ENCODE data around the gene AKAP13.
"Not testable (repeated sequence)": the region's sequence is repeated elsewhere in the genome, so short reads cannot be mapped to it uniquely, and the experiment has no call there.

Gene AKAP13, protein sequence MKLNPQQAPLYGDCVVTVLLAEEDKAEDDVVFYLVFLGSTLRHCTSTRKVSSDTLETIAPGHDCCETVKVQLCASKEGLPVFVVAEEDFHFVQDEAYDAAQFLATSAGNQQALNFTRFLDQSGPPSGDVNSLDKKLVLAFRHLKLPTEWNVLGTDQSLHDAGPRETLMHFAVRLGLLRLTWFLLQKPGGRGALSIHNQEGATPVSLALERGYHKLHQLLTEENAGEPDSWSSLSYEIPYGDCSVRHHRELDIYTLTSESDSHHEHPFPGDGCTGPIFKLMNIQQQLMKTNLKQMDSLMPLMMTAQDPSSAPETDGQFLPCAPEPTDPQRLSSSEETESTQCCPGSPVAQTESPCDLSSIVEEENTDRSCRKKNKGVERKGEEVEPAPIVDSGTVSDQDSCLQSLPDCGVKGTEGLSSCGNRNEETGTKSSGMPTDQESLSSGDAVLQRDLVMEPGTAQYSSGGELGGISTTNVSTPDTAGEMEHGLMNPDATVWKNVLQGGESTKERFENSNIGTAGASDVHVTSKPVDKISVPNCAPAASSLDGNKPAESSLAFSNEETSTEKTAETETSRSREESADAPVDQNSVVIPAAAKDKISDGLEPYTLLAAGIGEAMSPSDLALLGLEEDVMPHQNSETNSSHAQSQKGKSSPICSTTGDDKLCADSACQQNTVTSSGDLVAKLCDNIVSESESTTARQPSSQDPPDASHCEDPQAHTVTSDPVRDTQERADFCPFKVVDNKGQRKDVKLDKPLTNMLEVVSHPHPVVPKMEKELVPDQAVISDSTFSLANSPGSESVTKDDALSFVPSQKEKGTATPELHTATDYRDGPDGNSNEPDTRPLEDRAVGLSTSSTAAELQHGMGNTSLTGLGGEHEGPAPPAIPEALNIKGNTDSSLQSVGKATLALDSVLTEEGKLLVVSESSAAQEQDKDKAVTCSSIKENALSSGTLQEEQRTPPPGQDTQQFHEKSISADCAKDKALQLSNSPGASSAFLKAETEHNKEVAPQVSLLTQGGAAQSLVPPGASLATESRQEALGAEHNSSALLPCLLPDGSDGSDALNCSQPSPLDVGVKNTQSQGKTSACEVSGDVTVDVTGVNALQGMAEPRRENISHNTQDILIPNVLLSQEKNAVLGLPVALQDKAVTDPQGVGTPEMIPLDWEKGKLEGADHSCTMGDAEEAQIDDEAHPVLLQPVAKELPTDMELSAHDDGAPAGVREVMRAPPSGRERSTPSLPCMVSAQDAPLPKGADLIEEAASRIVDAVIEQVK (N-terminal part only)

DNA sequence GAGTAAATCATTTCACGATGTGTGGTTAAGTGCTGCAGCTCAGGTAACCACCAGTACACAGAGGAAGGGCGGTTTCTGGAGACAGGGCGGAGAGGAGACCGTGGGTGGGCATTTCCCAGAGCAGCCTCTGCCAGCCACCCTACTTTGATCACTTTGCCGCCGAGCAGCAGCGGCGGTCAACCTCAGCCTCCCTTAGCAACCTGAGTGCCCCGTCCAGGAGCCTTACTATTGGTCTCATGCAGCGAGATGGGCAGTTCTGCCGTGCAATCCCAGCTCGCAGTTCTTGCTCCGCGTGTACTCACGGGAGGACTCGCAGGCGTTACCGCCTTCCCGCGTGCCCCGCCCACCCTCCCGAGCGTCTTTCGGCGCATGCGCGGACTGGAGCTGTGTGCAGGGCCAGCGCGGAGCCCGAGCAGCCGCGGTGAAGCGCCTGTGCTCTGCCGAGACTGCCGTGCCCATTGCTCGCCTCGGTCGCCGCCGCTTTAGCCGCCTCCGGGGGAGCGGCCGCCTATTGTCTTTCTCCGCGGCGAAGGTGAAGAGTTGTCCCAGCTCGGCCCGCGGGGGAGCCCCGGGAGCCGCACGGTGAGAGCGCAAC lies at the start of gene AKAP13:
Gene AKAP13, plus strand, starts transcription at position 387 of the 595 bp plus-strand sequence. CDS start 105,118 bp downstream, outside the sequence.
- DNase-seq (ENCODE audit: low read depth) = peak; percentile 99

DNA sequence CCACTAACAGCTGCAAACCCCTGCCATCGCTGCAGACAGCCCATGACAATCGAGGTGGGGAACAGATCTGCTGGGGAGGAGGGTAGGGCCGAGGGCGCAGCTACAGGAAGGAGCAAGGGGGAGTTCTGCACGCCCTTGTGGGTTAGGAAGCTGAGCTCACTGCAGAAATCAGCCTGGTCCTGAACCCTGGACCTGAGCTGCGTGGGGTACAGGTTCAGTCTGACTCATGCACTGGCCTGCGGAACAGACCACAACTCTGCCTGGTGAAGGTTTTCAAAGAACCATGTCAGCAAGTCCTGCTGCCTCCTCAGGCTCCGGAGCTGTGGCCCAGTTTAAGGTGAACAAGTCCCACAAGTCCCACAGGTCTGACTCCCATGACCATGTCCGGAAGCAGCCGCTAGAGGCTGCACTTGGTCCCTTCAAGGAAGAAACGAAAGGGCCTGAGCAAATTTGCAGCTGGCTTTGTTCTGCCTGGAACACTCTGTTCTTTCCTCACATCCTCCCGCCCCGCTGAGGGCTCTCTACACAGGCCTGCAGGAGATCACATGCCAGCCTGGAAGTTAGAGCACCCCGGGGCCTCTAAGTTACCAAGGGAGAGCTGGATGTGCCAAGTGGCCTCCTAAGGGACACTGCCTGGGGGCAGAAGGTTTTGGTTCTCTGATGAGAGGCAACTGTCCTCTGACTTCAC lies 49.4 kb upstream of the AKAP13 start:
- peak; percentile 93 for DNase-seq (ENCODE audit: low read depth)

DNA sequence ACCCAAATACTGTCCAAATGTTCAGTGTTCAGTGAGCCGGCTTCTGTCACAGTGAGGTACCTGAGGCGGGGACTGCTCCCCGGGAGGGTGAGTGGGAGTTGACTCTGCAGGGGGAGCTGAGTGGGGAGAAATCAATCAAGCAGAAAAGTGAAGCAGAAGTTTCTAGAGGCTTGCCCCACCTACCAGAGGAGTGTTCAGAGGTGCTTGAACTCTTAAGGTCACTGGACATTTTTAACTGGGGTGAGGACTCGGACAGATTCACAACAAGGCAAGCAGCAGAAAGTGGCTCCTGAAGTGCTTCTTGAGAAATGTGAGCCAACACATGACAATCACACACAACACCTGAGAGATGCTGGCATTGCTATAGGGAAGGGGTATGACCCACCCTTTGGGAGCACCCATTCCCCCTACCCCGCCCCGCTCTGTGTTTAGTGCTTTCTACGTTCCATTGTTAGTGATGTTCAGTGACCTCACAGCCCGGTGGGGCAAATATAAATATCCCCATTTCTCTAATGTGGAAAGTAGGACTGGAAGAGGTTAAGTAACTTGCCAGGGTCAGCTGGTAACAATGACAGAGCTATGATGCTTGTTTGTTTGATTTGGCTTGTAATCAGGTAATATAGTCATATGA lies 48.6 kb upstream of the AKAP13 start:
- no peak for DNase-seq (ENCODE audit: low read depth)

DNA sequence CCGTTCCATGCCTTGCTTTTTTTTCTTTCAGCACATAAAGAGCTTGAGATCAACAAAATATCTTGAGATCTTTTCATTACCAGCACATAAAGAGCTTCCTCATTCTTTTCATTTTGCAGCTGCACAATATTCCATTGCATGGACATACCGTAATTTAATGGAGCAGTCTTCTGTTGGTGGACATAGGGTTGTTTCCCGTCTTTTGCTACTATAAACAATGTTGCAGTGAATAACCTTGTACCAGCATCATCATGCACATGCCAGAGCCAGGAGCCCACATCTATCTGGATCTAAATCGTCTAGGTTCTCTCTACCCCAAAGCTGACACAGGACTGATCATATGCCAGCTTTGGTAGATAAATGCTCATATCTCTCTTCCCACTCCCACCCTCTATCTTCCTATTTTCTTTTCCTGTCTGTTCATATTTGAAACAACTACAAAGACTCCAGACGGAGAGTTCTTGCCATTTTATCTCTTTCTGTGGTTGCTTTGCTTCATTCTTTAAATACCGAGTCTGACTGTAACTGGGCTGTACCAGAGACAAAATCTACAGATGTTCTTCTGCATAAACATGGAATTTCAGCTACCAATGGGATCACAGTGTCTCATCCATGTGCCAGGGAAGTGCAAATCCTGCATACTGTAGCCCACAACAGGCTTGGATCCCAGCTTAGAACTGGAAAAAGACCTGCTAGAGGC lies 47.1 kb upstream of the AKAP13 start:
- DNase-seq (ENCODE audit: low read depth) = peak; percentile 59

DNA sequence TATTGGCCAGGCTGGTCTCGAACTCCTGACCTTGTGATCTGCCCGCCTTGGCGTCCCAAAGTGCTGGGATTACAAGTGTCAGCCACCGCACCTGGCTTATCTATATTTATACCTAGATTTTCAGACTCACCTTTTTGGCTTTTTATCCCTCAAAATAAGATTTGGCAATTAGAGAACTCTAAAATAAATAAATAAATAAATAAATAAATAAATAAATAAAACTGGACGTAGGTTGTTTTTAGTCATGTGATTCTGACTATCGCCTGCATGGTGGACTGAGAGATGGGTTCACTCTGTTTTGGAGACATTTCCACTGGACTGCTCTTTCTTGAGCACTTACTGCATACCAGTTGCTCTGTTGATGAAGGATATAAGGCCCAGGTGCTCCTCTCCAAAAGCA lies 46.2 kb upstream of the AKAP13 start:
- no peak for DNase-seq (ENCODE audit: low read depth)

DNA sequence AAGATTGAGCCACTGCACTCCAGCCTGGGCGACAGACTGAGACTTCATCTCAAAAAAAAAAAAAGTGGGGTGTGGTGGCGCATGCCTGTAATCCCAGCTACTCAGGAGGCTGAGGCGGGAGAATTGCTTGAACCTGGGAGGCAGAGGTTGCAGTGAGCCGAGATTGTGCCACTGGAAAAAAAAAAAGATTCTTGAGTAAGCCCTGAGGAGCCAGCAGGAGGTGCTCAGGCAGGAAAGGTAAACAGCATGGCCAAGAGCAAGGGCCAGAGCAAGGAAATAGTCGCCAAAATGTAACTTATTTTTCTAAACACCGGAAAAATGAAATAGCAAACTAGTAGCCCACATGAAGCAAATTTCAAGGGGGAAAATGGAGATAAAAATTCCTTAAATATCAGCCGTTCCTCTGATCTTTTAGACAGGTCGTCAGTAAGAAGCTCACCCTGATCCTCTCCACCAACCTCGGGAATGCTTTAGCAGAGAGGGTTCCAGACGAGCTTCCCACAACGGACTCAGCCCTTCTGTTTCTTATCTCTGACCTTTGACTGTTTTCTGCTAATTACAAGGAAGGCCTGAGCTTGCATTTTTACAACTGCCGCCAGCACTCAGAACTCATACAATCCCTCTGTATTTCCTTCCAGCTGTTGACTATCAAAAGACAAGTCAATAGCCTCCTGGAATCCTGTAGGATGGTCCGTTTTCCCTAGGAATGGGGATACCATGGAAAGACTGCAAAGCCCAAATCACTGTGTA lies 45.0 kb upstream of the AKAP13 start:
- no peak for DNase-seq (ENCODE audit: low read depth)

DNA sequence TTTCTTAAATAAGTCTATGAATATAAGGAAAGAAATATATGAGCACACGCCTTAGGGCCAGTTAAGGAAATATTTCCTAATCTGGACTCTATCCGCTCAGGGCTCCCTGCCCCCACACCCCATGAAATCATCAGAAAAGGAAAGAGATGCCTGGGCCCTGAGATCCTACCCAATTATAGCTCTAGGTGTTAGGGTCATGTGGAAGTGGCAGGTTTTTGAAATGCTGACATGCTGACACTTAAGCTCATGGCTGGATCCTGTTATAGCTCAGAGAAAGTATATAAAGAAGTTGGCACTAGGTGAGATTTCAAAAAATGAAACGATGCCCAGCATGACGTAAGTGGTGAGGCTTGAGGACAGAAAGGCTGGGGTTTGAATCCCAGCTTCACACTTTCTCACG lies 43.5 kb upstream of the AKAP13 start:
- DNase-seq (ENCODE audit: low read depth) = no peak

DNA sequence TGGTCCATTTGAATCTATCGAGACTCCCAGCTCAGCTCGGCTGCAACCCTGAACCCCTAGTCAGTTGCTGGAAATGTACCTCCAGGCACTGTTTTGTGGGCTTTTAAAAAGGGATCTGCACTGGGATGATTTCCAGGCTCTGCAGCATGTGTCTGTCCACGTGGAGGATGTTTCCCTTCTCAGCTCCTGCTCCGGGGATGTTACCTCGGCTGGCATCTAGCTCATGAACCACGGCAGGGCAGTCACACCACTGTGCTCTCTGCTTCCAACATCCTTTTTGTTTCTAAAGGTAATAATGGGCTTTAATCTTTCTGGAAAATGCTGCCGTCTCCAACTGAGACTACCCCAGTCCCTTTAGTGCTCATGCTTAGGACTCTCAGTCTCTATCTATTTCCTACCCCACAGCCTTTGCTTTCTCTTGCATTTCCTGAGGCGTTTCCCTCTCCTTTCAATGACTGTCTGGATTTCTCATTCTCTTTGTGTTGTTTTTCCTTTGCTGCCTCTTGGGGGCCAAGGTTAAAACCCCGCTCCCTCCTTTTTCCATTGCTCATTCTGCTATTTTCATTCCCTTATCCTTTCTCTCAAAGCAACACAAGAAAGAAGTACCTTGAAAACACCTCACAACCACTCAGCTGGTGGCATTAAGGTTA lies 42.9 kb upstream of the AKAP13 start:
- DNase-seq (ENCODE audit: low read depth) = no peak

DNA sequence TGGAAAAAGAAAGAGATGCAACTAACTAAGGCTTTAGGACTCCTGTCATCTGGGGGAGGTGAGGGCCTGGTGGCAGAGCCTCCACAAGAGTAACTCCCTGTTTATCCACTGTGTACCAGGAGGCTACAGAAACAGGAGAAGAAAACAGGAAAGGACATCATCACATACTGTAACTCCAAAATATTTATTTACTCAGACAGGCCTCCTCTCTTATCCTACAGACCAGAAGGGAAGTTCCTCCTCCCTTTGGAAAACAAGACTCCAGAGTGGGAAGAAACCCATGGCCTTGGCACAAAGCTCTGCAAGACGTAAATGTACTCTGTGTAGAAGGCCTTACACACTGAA lies 40.1 kb upstream of the AKAP13 start:
- no peak for DNase-seq (ENCODE audit: low read depth)

DNA sequence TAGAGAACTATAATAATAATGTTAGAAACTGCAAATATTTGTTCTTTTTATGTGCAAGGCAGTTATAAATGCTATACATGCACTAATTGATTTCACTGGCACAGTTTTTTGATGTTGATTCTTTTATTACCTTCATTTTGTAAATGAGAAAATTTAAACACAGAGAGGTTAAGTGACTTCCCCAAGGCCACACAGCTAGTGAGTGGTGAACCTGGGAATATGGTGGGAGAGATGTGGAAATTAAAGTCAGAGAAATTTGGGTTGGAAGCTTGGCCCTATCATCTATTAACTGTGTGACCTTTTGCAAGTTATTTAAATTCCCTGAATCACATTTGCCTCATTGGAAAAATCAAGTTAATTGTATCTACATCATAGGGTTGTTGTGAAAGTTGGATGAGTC lies 39.6 kb upstream of the AKAP13 start:
- DNase-seq (ENCODE audit: low read depth) = no peak

DNA sequence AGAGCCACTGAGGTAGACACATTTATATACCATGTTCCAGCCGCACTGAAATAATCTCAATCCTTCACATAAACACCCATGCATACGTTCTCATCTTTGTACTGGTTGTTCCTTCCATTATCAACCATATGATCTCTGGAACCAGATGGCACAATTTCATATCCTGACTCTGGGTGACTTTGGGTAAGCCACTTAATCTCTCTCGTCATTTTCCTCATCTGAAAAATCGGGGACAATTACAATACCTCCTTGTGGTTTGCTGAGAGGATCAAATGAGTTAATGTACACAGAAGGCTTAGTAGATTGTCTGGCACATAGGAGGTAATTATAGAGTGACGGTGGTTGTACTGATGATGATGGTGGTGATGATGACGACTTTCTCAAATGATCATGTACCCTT lies 38.2 kb upstream of the AKAP13 start:
- DNase-seq (ENCODE audit: low read depth) = not testable (repeated sequence)

DNA sequence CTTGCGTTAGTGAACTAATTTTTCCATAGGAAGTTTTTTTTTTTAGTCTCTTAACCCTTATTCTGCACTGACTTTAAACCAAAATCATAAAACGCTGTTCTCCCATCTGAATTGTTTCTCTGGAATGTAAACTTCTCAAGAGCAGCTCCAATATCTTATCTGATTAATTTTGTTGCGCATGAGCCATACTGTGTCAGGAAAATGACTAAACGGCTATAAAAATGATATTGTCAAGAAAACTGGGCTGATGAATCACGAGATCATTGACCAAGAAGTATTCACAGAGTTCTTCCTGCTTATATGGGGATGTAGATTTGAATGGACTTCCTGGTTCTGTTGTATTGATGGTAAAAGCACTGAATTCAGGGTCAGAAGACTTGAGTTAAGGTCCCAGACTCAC lies 37.0 kb upstream of the AKAP13 start:
- peak; percentile 96 for DNase-seq (ENCODE audit: low read depth)

DNA sequence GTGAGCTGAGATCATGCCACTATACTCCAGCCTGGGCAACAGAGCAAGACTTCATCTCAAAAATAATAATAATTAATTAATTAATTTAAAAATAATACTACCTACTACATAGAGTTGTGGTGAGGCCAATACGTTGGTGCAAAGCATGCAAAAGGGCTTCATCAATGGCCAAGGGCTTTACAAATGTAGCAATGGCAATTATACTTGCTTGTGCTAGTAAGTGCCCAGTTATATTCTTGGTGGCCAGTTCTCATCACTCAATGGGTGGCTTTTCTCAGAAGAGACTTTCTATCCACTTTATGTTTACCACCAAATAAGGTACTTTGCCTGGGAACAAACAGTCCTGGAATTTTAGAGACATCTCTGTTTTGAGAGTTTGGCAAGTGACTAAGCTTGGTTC lies 36.2 kb upstream of the AKAP13 start:
- DNase-seq (ENCODE audit: low read depth) = peak; percentile 53

DNA sequence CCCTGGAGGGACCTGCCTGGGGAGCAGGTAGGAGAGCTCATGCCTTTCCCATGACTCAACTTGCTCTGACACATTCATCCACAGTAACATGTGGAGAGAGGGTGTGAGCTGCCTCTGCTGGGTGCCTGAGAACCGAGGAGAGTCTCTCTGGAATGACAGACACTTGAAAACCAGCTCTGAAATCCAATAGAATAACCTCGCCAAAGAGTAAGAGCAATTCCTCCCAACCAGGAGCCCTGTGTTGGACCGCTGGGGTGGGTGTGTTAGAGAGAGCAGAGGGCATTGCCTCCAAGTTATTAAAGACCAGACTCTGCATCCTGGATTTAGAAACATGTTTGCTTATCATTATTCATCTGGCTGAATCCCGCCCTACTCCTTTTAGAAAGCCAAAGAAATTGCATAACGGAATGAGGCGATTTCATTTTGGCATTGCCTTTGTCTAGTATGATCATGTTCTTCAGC lies 35.7 kb upstream of the AKAP13 start:
- peak; percentile 85 for DNase-seq (ENCODE audit: low read depth)

DNA sequence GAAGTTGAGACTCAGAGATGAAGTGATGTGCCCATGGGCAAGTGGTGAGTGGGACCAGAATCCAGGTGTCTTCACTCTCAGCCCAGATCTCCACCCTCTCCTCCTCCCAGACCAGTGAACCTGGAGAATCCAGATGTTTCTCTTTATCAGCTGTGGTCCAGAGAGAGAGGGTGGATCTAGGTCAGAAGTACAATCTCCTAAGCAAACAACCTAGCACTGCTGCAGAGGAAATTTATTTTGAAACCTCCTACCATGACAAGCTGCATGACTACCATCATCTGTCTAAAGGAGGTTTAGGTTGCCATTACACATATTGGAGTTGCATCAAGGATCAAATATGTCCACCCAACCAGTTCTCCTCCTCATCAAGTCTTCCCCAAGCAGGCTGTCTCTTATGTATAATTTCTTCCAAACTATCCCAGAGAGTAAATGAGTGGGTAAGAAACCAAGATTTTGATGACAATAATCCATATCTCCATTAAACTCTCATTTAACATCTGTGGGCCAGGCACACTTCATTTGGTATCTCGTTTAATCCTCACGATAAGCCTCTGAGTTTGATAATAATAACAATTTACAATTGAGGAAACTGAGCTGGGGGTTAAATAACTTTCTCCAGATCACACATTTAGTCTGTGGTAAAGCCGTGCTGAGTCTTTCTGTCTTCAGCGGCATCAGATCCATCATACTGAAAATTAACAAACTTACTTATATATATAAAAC lies 35.0 kb upstream of the AKAP13 start:
- not testable (repeated sequence) for DNase-seq (ENCODE audit: low read depth)

DNA sequence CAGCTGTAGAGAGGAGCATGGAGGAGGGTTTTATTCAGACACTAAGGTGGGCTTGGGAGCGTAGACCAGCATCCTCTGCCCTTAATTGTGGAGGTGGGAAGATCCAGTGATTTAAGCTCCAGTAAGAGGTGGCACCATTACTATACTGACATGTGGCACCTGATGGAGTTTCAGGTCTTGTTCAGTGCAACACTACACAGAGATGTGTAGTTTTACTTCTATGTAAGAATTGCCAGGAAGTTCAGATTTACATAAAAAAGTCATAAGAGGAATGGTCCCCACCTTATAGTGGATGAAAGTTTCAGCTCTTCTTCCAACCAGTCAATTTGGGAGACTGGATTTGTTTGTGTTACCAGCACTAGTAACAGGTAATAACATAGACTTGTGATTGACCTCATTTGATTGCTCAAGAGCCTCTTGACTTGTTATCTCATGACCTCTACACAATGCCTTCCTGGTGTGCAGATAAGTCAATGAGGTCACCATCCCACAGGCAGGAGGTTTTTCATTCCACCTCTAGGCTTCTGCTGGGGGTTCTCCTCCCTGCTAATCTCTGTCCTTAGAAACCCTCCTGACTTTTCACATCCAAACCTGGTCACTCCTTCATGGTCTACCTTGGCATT lies 33.8 kb upstream of the AKAP13 start:
- DNase-seq (ENCODE audit: low read depth) = not testable (repeated sequence)

DNA sequence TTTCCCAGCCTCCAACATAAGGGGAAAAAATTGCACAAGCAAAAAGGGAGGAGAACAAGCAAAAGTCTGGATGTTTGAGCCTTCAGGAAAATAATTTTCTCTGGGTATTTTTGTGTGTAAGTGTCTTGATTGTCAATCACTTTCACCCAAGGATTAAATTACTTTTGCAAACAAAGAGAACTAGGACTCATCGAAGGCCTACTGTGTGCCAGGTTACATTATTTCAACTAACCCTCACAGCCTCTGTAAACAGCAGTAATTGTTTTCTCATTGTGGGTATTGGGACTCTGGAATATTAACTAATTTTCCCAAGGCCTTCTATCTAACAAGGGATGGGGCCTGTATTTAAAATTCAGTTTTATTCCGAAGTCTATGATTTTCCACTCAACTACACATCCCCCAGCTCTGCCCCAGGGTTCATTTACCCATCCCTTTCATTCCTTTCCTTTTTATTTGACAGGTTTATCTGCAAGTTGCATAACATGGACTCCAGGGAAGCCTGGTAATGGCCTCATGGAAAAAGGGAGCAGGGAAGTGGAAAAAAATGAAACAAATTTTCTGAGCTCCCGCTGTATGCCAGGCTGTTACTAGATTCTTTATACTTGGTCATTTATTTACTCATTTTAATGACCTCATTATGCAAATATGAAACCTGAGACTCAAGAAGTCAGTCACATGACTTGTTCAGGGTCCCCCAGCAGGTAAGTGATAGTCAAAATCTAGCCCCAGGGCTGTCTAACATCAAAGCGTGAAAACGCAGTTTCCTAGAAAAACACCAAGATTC lies 32.9 kb upstream of the AKAP13 start:
- DNase-seq (ENCODE audit: low read depth) = not testable (repeated sequence)

Data from ELR (cell line).